KMS-11 (cell line): ENCODE data around the gene ZBTB33.

Source experiments
- H2AFZ ChIP-seq: fragments of 200-600 bp; sonication (generic); 2 replicates; pipeline ENCODE4 v1.6.1; 2016; ENCODE audit warnings: antibody characterized with exemption, mixed run types, low read depth
- H3K27ac ChIP-seq: fragments of 200-600 bp; sonication (generic); 2 replicates; pipeline ENCODE4 v1.6.1; 2016; ENCODE audit warnings: mild to moderate bottlenecking, mixed run types
- H3K27me3 ChIP-seq: fragments of 200-600 bp; sonication (generic); 2 replicates; pipeline ENCODE4 v1.6.1; 2017; ENCODE audit warnings: mild to moderate bottlenecking, low read depth, mixed run types, moderate library complexity; ENCODE audit not compliant: insufficient read depth
- H3K36me3 ChIP-seq: fragments of 200-600 bp; sonication (generic); 2 replicates; pipeline ENCODE4 v1.6.1; 2017; ENCODE audit warnings: mild to moderate bottlenecking, mixed run types; ENCODE audit not compliant: insufficient read depth
- H3K4me1 ChIP-seq: fragments of 200-600 bp; sonication (generic); 2 replicates; pipeline ENCODE4 v1.6.1; 2016; ENCODE audit warnings: mild to moderate bottlenecking, low read depth, mixed run types; ENCODE audit not compliant: poor library complexity, severe bottlenecking
- H3K4me2 ChIP-seq: fragments of 200-600 bp; sonication (generic); 2 replicates; pipeline ENCODE4 v1.7.0; 2016; ENCODE audit warnings: mild to moderate bottlenecking, mixed run types
- H3K4me3 ChIP-seq: fragments of 200-600 bp; sonication (generic); IDR thresholded peaks from 2 replicates; pipeline ENCODE4 v1.6.1; 2017; ENCODE audit warnings: low read depth, low read length, mixed read lengths; ENCODE audit not compliant: insufficient read depth
- H3K79me2 ChIP-seq: fragments of 200-600 bp; sonication (generic); 2 replicates; pipeline ENCODE4 v1.6.1; 2016; ENCODE audit warnings: low read depth, mixed run types; ENCODE audit not compliant: insufficient read depth
- H3K9ac ChIP-seq: fragments of 200-600 bp; sonication (generic); 2 replicates; pipeline ENCODE4 v1.6.1; 2016; ENCODE audit warnings: mild to moderate bottlenecking, mixed run types
- H4K20me1 ChIP-seq: fragments of 200-600 bp; sonication (generic); 2 replicates; pipeline ENCODE4 v1.6.1; 2016; ENCODE audit warnings: mild to moderate bottlenecking, mixed run types; ENCODE audit not compliant: insufficient read depth
- CTCF ChIP-seq: fragments of 200-600 bp; sonication (generic); conservative IDR thresholded peaks from 2 replicates; pipeline ENCODE4 v1.6.1; 2017; ENCODE audit warnings: low read depth, mild to moderate bottlenecking, antibody characterized with exemption, low read length, moderate library complexity, mixed read lengths

Gene ZBTB33

GRCh38 chrX:120269373-120270035 lies 18.9 kb downstream of the ZBTB33 start:
- no peak for TF ChIP-seq CTCF
- no peaks in the 10 kb centered on the region for H3K79me2 ChIP-seq
- no peak overlapping the region for H3K9ac ChIP-seq
- H3K36me3 ChIP-seq, result no peaks in the 10 kb centered on the region
- no peaks in the 10 kb centered on the region for H4K20me1 ChIP-seq
- H3K4me3 ChIP-seq, result no peak overlapping the region
- no peaks in the 10 kb centered on the region for H3K27me3 ChIP-seq
- no peak overlapping the region for H3K4me2 ChIP-seq
- H3K27ac ChIP-seq, result no peak overlapping the region
- H3K4me1 ChIP-seq, result peaks cover 6% of the 10 kb centered on the region
- H2AFZ ChIP-seq, result no peak overlapping the region

- H3K4me2 ChIP-seq, result no peak overlapping the region
- no peak for TF ChIP-seq CTCF
- H2AFZ ChIP-seq, result no peak overlapping the region
- H3K79me2 ChIP-seq, result no peaks in the 10 kb centered on the region
- no peak overlapping the region for H3K27ac ChIP-seq
- H3K4me3 ChIP-seq, result no peak overlapping the region
- peaks cover 6% of the 10 kb centered on the region for H3K4me1 ChIP-seq
- H4K20me1 ChIP-seq, result no peaks in the 10 kb centered on the region
- H3K27me3 ChIP-seq, result no peaks in the 10 kb centered on the region
- H3K9ac ChIP-seq, result no peak overlapping the region
- no peaks in the 10 kb centered on the region for H3K36me3 ChIP-seq
These were observed 20.0 kb downstream of the ZBTB33 start for GRCh38 chrX:120270567-120270966.

GRCh38 chrX:120271218-120271617 lies 20.6 kb downstream of the ZBTB33 start:
- Histone ChIP-seq H3K36me3 (no peaks in the 10 kb centered on the region), H3K27ac (no peak overlapping the region), H3K4me2 (no peak overlapping the region), H3K27me3 (no peaks in the 10 kb centered on the region), H2AFZ (no peak overlapping the region), H3K79me2 (no peaks in the 10 kb centered on the region), H3K4me1 (peaks cover 6% of the 10 kb centered on the region), H4K20me1 (no peaks in the 10 kb centered on the region), H3K4me3 (no peak overlapping the region), H3K9ac (no peak overlapping the region)
- TF ChIP-seq CTCF, result no peak

GRCh38 chrX:120274145-120274544 lies 23.5 kb downstream of the ZBTB33 start:
- TF ChIP-seq CTCF, result no peak
- H3K27ac ChIP-seq, result no peak overlapping the region
- no peaks in the 10 kb centered on the region for H4K20me1 ChIP-seq
- no peak overlapping the region for H2AFZ ChIP-seq
- H3K9ac ChIP-seq, result no peak overlapping the region
- peaks cover 6% of the 10 kb centered on the region for H3K4me1 ChIP-seq
- no peak overlapping the region for H3K4me3 ChIP-seq
- H3K4me2 ChIP-seq, result no peak overlapping the region
- H3K27me3 ChIP-seq, result no peaks in the 10 kb centered on the region
- no peaks in the 10 kb centered on the region for H3K79me2 ChIP-seq
- H3K36me3 ChIP-seq, result no peaks in the 10 kb centered on the region
